Omental fat pad (tissue), 4 donors: ENCODE data around the gene ALB. TPM values are rescaled to one million over a fixed set of nuclear protein-coding genes. Genes with fewer than 3 reads are reported as not detected.
A peak's percentile ranks its signal among the peaks of the same experiment; 100 is the strongest.

Experiments used
- ATAC-seq: fragments of 150-250 bp; one replicate; pipeline ENCODE4 v1.9.1; 2016; ENCODE audit warnings: mild to moderate bottlenecking, moderate library complexity; ENCODE audit not compliant: low FRiP score
- DNase-seq: peaks from one replicate; pipeline ENCODE4 v3.0.0-alpha.2; 2019; ENCODE audit warnings: low spot score
- total RNA-seq, 4 donors: library from RNA; depleted of rRNA; stranded (reverse); fragments of >200 nt; gene quantifications; one replicate each; pipeline ENCODE4 v1.1.0, GENCODE V29; 2016
- TF ChIP-seq, protein P1 (sequence below), 3 donors: fragments of 450-650 bp; IDR thresholded peaks; one replicate each; pipeline ENCODE4 v1.5.1; 2016 to 2017; ENCODE audit warnings: antibody characterized with exemption in 3 of 3, mild to moderate bottlenecking in 3 of 3, moderate library complexity in 2 of 3

ALB gene
- total RNA-seq, 4 donors from 2014 or later, result 1.2 TPM; not detected in 3

DNA sequence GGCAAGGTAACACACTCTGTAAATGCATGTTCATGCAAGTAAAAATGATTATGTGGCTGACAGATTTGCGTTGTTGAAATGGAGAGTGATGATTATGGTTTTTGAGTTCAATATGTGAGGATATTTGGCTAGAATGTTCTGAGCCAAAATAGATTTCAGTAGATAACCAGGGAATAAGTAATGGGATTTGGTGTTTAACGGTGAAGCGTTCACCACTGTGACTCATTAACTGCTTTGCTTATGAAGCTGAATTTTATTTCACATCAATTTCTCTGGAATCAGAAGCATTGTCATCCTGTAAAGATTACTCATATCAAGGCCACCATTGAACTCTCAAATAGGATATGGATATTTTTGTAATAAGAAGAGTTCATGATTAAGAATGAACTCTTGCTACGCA lies 43.6 kb downstream of the ALB start:
- DNase-seq, result no peak
- ATAC-seq, result no peak
- TF ChIP-seq, protein P1, sequence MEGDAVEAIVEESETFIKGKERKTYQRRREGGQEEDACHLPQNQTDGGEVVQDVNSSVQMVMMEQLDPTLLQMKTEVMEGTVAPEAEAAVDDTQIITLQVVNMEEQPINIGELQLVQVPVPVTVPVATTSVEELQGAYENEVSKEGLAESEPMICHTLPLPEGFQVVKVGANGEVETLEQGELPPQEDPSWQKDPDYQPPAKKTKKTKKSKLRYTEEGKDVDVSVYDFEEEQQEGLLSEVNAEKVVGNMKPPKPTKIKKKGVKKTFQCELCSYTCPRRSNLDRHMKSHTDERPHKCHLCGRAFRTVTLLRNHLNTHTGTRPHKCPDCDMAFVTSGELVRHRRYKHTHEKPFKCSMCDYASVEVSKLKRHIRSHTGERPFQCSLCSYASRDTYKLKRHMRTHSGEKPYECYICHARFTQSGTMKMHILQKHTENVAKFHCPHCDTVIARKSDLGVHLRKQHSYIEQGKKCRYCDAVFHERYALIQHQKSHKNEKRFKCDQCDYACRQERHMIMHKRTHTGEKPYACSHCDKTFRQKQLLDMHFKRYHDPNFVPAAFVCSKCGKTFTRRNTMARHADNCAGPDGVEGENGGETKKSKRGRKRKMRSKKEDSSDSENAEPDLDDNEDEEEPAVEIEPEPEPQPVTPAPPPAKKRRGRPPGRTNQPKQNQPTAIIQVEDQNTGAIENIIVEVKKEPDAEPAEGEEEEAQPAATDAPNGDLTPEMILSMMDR (IDR thresholded peaks at IDR 0.05), result no peak

DNA sequence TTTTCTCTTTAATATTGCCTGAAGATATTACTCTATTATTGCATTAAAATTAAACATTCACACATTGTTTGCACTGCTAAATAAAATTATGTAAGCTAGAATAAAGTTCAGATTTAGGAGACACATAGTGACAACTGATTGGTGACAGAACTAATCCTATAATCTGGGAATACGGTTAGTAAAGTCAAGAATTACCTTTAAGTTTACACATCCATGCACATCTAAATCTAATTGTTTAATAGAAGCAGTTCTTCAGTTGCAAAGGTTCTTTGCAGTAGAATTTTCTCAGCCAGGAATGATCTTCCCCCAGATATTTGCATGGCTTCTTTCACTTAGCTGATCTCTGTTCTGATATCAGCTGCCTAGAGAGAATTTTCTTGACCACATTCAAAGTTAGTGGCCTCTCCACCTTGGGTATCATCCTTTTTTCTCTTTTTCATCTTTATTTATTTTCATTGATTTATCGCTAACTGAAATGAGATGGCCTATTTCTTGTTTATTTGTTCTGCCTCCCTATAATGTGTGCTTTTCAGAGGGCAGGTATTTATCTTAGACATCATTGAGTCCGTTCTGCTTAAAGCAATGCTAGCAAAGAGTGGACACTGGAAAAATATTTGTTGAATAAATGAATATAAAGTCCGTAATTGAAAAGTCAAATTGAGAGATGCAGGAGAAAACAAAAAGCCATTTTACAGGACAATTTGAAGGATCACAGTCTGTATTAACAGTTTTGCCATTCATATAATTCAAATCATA lies 44.5 kb downstream of the ALB start:
- TF ChIP-seq, protein P1 (IDR thresholded peaks at IDR 0.05), result no peak
- DNase-seq (no peak), ATAC-seq (no peak)

DNA sequence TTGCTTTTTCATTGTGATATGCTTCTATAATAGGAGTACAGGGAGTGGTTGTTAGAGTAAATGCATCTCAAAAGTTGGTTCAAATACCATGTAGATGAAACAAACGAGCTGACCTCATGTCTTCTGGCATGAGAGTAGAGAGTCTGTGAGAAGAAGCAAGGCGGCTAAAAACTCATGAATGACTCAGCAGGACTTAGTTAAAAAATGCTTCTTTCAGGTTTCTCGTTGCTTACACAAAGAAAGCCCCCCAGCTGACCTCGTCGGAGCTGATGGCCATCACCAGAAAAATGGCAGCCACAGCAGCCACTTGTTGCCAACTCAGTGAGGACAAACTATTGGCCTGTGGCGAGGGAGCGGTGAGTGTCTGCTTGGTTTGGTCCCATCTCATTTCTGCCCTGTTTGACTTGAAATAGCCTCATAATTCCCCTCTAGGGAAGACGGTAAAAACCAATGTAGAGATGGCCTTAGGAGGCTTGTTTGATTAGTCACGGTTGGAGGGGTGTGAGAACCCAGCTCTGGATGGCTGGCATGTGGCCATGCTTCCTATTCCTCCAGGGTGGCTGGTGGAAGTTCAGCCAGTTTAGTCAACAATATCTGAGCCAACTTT lies 46.4 kb downstream of the ALB start:
- TF ChIP-seq, protein P1 (IDR thresholded peaks at IDR 0.05), result no peak
- ATAC-seq (peak; percentile 85), DNase-seq (no peak)

DNA sequence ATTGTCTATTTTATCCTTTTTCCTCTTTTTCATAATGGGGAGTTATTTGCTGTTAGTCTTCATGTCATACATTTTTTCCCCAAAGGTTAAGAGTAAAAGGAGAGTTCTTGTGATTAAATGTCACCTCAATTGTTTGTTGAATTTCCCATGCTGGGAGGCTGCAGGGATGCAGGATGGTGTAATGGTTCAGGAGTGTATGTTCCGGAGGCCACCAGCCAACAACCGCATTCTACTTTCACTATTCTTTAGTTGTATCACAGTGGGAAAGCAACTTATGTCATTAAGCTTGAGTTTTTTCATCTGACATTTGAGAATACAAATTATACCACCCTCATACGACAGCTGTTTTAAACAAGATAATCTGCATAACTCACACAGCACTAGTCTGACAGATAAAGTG lies 47.3 kb downstream of the ALB start:
- ATAC-seq (no peak), DNase-seq (no peak)
- TF ChIP-seq, protein P1 (IDR thresholded peaks at IDR 0.05), result no peak

DNA sequence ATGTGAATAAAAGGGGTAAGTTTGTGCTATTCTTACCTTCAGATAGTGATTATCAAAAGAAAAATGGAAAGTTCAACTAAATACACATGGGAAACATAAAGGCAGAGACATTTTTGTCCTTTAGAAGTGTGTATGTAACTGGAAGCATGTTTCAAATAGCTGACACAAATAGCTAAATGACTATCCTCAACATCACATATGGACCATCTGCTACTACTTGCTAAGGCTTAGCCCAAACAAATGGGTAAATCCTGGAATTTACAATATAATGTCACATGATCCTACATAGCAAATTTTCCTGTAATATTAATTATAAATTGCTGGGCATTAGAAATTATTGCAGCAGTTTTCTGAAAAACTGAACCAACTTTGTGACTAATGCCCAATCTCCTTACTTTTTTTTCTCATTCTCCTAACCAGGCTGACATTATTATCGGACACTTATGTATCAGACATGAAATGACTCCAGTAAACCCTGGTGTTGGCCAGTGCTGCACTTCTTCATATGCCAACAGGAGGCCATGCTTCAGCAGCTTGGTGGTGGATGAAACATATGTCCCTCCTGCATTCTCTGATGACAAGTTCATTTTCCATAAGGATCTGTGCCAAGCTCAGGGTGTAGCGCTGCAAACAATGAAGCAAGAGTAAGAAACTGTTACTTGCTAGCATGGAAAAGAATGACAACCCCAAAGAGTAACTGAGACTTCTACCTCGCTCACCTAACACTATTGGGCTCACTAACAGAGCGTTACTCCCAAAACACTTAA lies 48.1 kb downstream of the ALB start:
- ATAC-seq (no peak), DNase-seq (no peak)
- TF ChIP-seq, protein P1 (IDR thresholded peaks at IDR 0.05), result no peak

DNA sequence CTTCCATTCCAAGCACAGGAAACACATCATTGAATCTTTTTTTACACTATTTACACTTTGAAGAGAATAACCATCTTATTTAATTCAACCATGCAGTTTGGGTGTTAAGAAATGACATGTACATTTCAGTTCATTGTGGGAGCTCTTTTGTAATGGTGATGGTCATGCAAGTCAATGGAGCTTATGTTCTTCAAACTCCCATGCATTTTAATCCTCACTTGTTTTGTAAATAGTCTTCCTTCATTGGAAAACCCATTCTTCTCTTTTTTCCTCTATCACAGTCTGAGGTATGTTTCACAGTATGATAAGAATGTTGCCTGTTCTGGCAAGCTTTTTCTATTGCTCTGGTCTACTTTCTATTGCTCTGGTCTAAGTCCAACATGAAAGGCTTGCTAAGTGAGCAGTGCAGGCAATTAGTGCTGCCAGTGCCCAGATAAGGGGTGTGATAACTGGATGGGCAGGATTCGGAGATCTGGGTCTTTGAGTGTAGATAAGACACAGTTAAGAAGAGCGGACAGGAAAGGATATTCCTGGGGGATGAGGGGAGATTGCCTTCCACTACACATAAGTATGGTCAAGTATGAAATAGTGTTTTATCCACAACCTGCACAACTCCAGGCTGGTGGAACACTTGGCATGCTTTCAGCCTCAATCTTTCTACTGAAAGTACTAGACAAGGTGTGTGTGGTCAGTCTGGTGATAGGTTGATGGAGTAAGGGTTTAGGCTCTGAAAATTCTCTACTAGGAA lies 49.0 kb downstream of the ALB start:
- no peak for ATAC-seq
- TF ChIP-seq, protein P1 (IDR thresholded peaks at IDR 0.05), result no peak
- DNase-seq, result no peak
